Activated CD4-positive, alpha-beta T cell treated with anti-CD3 and anti-CD28 coated beads for 24 hours (primary cell): ENCODE measurements around the gene ADGRB2.

Source experiments
- DNase-seq, 2 donors: peaks; one replicate each; pipeline ENCODE4 v3.0.0-alpha.2; 2020; ENCODE audit warnings: low read depth in 2 of 2

Gene ADGRB2

DNA sequence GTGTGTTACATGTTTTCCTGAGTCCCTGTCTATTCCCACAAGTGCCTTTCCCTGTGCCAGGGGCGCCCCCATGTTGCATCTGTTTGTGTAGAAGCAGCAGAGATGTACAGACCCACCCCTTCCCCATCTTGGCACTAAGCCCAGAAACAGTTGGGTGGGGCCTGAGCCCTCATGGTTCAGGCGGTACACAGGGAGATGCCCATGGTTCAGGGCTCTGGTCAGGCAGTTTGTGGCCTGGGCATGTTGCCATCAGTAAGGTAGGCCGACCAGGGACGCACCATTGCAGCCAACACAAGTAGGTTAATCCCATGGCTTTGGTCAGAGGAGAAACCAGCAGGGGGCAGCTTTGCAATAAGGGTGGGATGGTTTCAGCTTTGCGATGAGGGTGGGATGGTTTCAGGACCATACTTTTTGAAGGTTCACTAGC is 914 bp upstream of the ADGRB2 start:
- no peak for DNase-seq

DNA sequence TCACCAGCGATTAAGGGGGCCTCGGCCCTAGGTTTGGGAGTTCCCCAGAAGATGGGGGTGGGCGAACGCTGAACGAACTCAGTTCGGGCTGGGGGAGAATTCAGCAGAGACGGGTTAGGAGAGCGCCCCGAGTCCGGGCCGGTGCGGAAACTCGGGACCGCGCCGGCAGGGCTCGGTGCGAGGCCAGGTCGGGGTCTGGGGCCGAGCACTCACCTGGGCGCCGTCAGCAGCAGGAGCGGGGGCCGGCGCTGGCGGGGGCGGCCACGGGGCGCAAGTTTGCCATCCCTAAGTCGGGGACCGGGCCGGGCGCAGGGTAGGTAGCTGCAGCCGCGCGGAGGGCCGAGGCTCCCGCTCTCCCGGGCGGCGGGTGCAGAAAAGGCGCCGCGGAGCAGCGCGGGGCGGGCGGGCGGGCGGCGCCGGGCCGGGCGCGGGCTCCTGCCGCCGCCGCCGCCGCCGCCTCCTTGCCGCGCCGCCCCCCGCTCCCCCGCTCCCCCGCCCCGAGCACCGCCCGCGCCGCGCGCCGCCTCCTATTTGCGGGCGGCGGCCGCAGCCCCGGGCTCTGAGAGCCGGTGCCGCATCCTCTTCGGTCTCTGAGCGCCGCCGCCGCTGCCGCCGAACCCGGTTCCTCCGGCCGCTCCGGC is 349 bp downstream of the ADGRB2 start:
- no peak for DNase-seq

DNA sequence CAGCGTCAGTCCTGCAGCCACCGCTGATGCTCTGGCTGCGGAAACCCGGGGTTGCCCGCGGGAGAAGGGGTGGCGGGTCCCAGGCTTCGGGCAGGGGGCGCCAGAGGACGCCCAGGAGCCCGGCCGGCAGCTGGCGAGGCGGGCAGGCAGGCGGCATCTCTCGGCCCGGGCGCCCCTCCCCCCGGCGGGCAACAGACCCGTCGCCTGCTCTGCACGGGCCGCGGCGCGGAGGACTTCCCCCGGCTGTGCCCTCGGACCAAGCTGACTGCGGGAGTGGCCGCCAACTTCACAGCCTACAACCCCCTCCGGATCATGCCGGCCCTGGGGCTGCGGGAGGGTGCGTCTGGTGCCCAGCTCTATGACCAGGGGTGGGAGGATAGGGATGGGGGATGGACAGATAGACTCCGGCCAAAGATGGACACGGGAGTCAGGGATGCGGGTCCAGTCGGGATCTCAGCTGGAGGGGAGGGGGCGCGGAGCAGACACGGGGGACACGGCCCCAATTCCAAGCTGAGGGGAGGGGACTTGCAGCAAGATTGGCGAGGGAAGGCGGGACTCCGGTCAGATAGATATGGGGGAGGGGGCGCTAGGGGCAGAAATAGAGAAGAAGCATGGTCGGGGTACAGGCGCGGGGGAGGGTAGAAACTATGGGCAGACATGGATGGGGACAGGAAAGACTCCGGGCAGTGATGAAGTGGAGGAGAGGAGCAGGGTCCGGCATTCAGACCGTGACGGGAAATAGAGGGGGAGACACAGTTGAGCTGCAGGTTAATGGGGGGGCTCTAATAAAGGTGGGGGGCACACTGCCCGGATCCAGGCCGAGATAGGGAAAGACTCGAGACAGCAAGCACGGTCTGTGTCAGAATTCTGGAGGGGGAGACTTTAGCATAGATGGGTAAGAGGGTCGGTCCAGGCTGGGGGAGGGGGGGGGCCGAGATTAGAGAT is 1.1 kb downstream of the ADGRB2 start:
- DNase-seq, result peak; percentile 46 to 59

DNA sequence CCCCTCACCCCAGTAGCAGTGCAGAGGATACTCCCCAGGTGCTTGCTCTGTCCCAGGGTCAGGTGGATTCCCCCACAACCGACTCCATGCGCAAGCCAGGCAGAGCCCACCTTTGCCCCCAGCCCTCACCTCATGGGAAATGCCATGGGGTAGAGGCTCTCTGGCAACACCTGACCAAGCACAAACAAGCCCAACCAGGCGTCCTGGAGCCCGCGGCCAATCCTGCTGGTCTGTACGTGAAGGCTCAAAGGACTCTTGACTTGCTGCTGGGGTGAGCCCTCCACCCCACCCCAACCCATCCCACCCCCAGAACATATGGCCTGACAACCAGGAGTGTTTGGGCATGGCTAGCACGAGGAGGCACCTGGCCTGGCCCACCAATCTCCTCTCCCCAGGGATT is 1.8 kb downstream of the ADGRB2 start:
- no peak for DNase-seq

DNA sequence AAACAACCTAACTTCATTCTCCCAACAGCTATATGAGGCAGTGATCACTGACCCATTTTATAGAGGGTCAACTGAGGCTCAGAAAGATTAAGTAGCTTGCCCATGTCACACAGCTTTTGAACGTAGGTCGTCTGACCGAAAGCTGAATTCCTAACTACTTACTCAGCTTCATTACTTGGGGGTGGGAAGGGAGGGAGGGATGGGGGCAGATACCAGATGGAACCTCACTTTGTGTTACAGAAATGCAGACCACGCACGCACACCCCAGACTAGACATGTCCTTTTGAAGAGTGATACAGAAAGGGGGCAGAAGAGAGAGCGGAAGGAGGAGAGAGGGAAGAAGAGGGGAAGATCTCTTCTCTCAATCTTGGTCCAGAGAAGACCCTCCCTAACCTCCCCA is 2.3 kb downstream of the ADGRB2 start:
- no peak for DNase-seq

DNA sequence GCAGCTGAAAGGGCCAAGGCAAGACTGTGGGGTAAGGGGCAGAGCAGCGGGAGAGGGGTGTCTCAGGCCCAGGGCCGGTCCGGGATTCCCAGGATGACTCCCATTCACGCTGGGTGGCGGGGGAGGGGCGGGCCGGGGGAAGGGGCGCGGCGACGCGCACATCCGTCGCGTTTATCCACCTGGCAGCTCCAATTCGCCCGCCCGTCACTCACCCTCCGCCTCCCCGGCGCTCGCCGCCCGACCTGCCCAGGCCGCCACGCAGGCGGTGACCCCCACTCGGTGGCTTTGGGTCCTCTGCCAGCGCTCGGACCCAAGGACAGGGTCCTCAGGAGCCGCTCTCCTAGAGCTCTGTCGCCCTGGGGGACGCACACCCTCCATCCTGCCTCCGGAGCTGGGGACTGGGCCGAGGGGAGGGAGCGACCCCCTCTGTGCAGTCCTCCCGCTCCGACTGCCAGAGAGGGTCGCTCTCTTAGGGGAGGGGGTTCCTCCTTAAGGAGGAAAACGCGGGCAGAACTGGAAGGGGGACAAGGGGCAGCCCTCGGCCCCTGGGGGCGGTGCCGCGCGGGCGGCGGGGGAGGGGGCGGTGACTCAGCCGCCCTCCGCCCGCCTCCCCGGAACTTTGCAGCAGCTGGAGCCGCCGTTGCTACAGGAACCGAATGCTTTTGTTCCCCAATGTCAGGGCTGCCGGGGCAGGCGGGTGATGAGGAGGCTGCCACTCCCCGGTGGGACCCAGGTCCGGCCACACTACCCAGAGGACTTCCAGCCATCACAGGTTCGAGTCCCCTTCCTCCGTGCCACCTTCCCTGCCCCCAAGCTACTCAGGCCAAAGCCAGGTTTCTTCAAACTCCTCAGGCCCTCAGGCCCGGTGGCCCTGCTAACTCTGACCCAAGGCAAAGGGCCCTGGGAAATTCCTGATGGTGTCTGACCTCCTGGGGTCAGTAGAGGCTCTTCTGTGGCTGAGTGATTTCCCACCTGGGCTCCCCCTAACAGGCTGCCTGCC is 3.4 kb downstream of the ADGRB2 start:
- DNase-seq, result peak in 1 of 2 donors; percentile 46

DNA sequence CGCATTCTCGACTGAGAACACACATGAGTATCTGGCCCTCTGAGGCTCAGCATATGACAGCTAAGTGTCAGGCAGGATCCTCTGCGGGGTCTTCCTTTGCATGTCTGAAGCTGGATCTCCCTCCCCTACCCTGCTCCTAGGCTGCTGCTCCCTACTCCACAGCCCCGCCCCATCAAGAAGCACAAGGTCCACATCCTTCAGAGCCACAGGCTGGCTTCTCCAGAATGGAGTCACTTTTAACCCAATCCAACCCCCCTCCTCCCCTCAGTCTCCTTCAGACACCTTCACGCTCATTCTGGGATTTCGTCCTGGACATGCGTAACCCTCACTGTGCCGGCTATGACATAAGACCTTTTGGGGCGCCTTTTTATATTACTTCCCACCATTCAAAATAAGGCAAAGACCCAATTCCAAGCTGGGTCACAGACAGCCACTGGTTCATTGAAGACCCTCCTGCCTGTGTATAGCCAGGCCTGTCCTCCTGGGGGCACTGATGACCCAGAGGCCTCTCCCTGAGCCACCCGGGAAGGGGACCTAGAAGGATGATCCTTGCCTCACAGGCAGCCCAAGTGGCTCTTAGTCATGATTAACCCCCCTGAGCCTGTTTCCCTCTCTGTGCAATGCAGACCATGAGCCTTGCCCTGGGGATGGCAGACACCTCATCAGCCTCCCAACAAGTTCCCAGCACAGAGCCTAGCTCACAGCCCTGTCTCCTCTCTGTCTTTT is 4.7 kb downstream of the ADGRB2 start:
- DNase-seq, result no peak

DNA sequence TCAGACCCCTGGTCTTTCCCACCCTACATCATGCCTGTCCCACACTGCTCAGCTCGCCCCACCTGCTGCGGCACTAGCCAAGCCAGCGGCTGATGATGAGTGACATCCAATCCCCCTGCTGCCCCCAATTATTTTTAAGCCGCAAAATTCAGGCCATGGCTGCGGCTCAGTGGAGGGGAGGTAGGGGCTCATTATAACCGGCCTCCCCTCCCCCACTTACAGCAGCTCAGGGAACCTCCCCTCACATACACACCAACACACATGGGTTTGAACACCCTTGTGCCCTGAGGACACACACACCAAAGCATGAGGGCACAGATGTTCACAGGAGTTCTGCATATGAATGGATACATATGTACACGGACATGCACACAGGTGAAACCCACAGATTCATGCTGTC is 5.3 kb downstream of the ADGRB2 start:
- no peak for DNase-seq

DNA sequence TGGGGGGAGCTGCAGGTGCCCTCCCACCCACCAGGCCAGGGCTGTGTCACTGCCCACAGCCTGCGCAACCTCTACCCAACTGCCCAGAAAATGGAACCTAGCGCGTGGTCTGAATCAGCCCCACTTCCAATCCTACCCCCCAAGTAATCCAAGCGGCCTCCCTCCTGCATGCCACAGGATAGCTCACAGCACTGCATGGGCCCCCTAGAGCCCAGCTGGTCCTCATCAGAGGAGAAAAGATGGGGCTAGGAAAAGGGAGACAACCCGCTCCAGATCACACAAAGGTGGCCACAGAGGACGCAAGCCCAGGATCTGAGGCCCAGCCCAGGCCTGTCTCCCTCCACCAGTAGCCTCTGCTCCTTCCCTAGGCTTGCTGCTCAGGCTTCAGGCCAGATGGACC is 6.2 kb downstream of the ADGRB2 start:
- DNase-seq, result no peak

DNA sequence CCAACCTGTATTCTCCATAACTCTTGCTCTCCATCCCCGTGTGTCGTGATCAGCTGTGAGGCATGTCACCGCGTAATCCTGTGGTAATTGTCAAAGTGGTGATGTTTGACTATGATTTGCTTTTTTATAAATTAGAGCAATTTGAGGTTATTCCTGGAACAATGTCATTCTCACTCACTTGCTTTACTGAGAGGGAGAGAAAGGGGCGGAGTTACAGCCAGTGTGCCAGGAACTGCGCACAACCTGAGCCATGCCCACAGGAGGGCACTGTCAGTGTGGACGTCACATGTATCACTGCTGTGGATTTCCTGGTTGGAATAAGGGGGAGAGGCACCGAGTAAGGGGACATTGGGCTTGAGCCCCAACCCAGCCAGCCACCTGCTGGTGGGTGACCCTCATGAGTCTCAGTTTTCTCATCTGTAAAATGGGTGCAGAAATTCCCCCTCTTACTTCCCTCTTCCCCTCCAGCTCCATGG is 6.9 kb downstream of the ADGRB2 start:
- DNase-seq, result no peak

DNA sequence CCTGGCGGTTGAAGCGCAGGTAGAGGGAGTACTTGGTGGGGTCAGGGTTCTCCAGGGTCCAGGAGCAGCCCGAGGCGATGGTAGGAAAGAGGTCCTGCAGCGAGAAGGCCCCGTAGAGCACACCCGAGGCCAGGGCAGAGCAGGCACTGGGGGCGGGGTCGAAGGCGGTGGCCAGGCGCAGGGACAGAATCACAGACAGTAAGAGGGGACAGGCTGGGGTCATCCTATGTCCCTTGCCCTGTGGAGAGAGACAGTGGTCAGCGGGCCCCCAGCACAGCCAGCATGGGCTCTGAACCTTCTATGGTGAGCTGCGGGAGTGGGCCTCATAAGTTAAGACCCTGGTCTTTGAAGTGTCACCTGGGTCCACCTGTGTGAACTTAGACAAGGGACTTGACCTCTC is 7.6 kb downstream of the ADGRB2 start:
- no peak for DNase-seq

DNA sequence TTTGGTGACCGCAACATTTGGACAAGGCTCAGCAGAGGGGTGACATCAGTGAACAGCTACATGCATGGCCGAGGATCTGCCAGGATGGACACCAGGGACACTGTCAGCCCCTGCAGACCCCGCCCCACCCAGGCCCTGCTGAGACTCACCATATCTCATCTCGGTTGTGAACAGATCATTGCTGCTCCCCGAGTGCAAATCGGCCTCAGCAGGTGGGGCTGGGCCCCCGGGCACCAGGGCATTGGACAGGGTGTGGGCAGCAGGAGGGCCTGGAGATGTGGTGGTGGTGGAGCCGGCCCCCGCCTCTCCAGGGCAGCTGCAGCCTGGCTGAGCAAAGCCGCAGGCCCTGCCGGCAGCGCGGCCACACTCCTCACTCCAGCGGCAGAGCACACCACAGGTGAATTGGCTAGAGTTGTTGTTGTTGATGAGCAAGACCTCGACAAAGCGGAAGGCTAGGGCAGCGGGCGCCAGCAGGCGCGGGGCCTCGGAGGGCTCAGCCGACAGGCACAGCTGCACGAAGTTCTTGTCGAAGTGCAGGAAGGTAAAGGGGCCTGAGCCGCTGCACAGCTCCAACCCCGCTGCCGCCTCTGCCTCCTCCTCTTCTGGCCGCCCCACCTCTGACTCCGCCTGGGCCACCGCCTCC is 8.2 kb downstream of the ADGRB2 start:
- DNase-seq, result no peak

DNA sequence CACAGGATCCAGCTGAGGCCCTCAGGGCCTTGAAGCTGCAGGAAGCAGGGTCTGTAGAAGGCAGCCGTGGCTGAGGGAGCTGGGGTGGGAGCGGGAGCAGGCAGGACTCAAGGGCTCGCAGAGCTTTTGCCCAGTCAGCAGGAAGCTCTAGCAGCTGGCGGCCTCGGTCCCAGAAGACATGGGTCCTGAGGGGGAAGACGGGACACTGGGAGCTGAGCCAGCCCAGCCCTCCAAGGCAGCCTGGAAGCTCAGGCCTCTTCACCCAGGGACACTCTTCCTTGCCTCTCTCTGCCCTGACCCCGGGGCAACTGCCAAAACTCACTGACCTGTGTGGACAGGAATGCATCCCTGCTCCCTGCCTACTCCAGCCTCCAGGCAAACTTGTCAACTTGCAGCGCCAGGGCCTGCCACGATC is 8.9 kb downstream of the ADGRB2 start:
- no peak for DNase-seq

DNA sequence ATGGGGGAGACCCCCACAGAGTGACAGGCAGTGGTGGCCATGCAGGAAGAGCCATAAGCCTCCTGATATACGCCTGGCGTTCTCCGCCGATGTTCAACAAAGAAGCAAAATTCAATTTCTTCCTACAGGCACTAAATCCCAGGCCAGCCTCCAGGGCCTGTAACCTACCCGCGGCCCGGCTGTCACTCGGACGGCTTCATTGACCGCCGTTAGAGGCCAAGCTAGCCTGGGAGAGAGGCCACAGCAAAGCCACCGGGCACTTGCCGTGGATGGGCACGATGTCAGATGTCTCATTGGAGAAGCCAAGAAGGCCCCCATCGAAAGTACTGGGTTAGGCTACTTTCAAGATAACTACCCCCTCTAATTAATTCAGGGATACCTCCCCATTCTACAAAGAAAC is 9.7 kb downstream of the ADGRB2 start:
- no peak for DNase-seq

DNA sequence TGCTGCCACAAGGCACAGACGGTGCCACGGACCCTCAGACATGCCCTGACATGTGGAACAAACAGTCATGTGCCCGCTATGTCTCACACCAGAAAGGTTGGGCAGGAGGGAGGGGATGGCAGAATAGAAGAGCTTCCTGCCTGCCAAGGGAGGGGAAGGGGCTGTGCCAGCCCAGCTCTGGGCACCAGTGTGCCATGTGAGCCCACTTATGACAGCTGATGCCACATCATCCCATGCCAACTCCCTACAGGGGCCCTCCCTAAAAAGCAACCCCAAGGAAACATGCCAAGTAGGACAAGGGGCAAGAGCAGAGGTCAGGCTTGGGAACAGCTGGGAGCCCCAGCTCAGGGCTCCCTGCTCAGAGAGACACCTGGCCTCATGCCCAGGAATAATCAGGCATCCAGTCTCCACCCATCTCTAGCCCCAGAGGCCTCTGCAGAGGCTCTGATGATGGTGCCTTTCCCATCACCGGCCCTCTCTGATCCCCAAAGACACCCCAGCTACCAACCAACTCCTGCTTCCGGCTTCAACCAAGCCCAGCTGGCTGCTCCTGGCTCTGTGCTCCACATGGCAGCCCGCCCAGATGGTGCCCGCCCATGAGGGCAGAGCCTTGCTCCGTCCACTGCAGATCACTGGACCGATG is 10.3 kb downstream of the ADGRB2 start:
- DNase-seq, result no peak

DNA sequence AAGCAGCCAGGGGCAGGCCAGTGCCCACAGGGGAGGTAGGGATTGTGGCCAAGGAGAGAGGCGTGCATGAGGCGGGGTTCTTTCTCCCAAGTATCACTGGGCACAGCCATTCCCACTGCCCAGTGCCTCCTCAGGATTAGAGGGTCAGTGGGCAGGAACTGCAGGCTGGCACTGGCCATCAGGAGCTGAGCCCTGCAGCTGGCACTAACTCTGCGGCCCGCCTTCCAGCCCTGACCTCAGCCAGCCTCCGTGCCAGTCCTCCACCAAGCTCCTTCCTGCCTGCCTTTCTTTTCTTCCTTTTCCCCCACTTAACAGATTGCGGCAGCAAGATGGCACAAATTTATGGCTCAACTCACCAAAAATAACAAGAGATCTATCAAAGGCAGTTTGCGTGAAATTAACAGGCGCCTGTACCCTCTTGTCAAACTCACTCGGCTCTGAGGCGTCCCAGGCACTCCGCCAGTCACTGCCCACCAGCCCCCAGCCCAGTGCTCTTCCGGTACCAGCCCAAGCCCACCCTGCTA is 11.1 kb downstream of the ADGRB2 start:
- no peak for DNase-seq

DNA sequence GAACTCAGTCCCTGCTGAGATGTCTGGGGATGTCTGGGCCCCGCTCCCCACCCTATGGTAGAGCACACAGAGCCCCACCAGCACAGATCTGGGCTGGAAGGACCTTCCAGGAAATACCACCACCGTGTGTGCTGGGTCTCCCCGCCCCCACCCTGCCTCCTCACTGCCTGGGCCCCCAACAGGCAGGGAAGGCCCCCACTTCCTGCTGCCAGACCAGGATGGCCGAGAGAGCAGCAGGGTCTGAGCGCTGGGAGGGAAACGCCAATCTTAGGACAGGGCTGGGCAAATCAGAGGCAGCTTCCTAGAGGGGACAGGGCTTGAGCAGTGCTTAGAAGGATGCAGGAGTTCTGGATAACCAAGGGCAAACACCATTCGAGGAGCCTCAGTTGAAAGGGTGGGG is 11.9 kb downstream of the ADGRB2 start:
- no peak for DNase-seq

DNA sequence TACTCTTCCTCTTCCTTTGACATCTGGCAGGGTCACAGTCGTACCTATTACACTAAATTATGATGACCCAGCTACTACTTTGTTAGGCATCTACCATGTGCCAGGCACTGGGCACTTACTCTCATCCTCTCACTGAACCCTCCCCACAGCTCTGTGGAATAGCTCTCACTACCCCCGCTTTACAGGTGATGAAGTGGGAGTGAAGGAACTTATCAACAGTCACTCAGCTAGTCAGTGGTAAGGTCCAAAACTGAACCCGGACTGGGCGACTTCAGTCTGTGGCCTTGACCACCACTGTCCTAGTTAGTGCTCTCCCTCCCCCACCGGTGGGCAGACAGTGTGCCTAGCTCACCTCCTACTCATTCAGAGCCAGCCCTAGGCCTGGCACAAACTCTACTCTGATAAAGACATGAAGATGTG is 12.3 kb downstream of the ADGRB2 start:
- DNase-seq, result no peak

DNA sequence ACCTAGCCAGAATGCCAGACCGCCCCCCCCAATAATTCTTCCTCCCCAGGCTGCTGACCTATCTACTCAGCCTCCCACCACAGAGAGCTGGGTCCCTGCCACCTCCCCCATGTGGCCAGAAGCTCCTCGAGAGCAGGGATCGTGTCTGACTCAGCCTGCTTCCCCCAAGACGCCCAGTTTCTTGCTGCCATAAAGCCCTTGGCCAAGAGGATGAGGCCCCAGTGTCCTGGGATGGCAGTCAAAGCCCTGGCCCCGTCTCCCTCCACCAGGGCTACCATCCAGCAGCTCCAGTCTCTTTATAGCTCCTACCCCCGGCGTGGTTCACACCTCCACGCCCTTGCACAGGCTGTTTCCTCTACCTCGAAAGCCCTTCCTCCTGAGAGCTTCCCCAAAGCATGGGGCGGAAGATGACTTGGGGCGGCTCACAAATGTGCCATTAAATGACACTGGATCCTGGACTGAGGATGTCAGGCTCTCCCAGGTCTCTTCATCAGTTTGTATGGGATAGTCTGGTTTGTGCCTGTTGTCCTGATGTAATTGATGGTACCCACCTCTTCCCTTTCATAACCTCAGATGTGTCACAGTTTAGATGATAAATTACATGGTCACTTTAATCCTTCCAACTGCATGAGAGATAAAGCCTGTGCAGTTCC is 13.2 kb downstream of the ADGRB2 start:
- no peak for DNase-seq
